Measurements from ENCODE around the gene WASL. TPM values are rescaled to one million over a fixed set of nuclear protein-coding genes. Genes with fewer than 3 reads are reported as not detected.

The WASL gene
- polyA plus RNA-seq, 3 donors, result 1.6 to 3.9 (median 2.1) TPM

- H3K9me3 ChIP-seq (replicated peaks in 1 of 2; ENCODE audit: control insufficient read depth in 1 of 2, insufficient read depth in 1 of 2, low read length in 2 of 2), result no peaks in the 10 kb centered on the region
- intact Hi-C loops (cut with micrococcal nuclease), result loop anchor here in 1 of 2 donors (5.0 kb wide), 1 partner anchor 187 kb away; no protein-coding TSS in a partner anchor
- H2AFZ ChIP-seq (ENCODE audit: insufficient read depth, low read depth, low read length, poor library complexity, severe bottlenecking), result no peak overlapping the region
- peaks cover 14 to 45% of the 10 kb centered on the region in 2 donors for H3K36me3 ChIP-seq (replicated peaks in 1 of 2; ENCODE audit: control insufficient read depth in 1 of 2, insufficient read depth in 2 of 2, low read length in 2 of 2)
- Mint-ChIP-seq H3K27me3 (ENCODE audit: low read depth in 3 of 3) (no peaks in the 10 kb centered on the region), H3K27ac (no peak overlapping the region), H3K9me3 (no peaks in the 10 kb centered on the region), H3K36me3 (peaks cover 29 to 34% of the 10 kb centered on the region in 2 donors), H3K4me3 (no peak overlapping the region), H3K4me1 (no peaks in the 10 kb centered on the region)
- no peak overlapping the region for H3K4me3 ChIP-seq (replicated peaks in 1 of 3; ENCODE audit: low read depth in 2 of 3, low read length in 3 of 3)
- WGBS (ENCODE audit: insufficient coverage), result 100% methylated on average over 2 of the region's 3 CpGs
- no peak overlapping the region for H3K4me2 ChIP-seq (replicated peaks; ENCODE audit: extremely low read depth, low read length, poor library complexity, severe bottlenecking)
- H3K9ac ChIP-seq (ENCODE audit: insufficient read depth, low read length, poor library complexity, severe bottlenecking), result no peak overlapping the region
- no peak overlapping the region for H3K27ac ChIP-seq (ENCODE audit: low read depth in 1 of 2, low read length in 2 of 2)
- H3K27me3 ChIP-seq (ENCODE audit: control insufficient read depth in 2 of 2, insufficient read depth in 2 of 2, low read length in 2 of 2), result no peaks in the 10 kb centered on the region
- DNase-seq, result no peak
- no peak for TF ChIP-seq CTCF (IDR thresholded peaks at IDR 0.05)
- no peaks in the 10 kb centered on the region for H3K79me2 ChIP-seq (ENCODE audit: insufficient read depth, low read length)
- H4K20me1 ChIP-seq (ENCODE audit: insufficient read depth, low read length), result no peaks in the 10 kb centered on the region
- H3K4me1 ChIP-seq (ENCODE audit: control insufficient read depth in 1 of 2, insufficient read depth in 2 of 2, low read length in 2 of 2), result no peaks in the 10 kb centered on the region
Measured at GRCh38 chr7:123680580-123680979, 68.2 kb downstream of the WASL start.

GRCh38 chr7:123679614-123680013 is 69.2 kb downstream of the WASL start:
- Histone ChIP-seq H3K79me2 (ENCODE audit: insufficient read depth, low read length) (no peaks in the 10 kb centered on the region), H3K4me3 (replicated peaks in 1 of 3; ENCODE audit: low read depth in 2 of 3, low read length in 3 of 3) (no peak overlapping the region), H3K36me3 (replicated peaks in 1 of 2; ENCODE audit: control insufficient read depth in 1 of 2, insufficient read depth in 2 of 2, low read length in 2 of 2) (peaks cover 14 to 37% of the 10 kb centered on the region in 2 donors), H3K9ac (ENCODE audit: insufficient read depth, low read length, poor library complexity, severe bottlenecking) (no peak overlapping the region), H3K9me3 (replicated peaks in 1 of 2; ENCODE audit: control insufficient read depth in 1 of 2, insufficient read depth in 1 of 2, low read length in 2 of 2) (no peaks in the 10 kb centered on the region), H4K20me1 (ENCODE audit: insufficient read depth, low read length) (no peaks in the 10 kb centered on the region), H3K27me3 (ENCODE audit: control insufficient read depth in 2 of 2, insufficient read depth in 2 of 2, low read length in 2 of 2) (no peaks in the 10 kb centered on the region), H3K4me2 (replicated peaks; ENCODE audit: extremely low read depth, low read length, poor library complexity, severe bottlenecking) (no peak overlapping the region), H2AFZ (ENCODE audit: insufficient read depth, low read depth, low read length, poor library complexity, severe bottlenecking) (no peak overlapping the region), H3K4me1 (ENCODE audit: control insufficient read depth in 1 of 2, insufficient read depth in 2 of 2, low read length in 2 of 2) (no peaks in the 10 kb centered on the region), H3K27ac (ENCODE audit: low read depth in 1 of 2, low read length in 2 of 2) (no peak overlapping the region)
- Mint-ChIP-seq H3K27me3 (ENCODE audit: low read depth in 3 of 3) (no peaks in the 10 kb centered on the region), H3K36me3 (peaks cover 23 to 25% of the 10 kb centered on the region in 2 donors), H3K4me1 (peaks cover 1% of the 10 kb centered on the region), H3K4me3 (no peak overlapping the region), H3K27ac (no peak overlapping the region), H3K9me3 (no peaks in the 10 kb centered on the region)
- no peak for DNase-seq
- no CpG with 5 or more reads among the region's 3 CpGs for WGBS (ENCODE audit: insufficient coverage)
- intact Hi-C loops (cut with micrococcal nuclease), result loop anchor here in 1 of 2 donors (5.0 kb wide), 1 partner anchor 188 kb away; no protein-coding TSS in a partner anchor
- TF ChIP-seq CTCF (IDR thresholded peaks at IDR 0.05), result no peak

Measured in CD14-positive monocyte (primary cell).